ENCODE data around the gene LAPTM5.

DNA sequence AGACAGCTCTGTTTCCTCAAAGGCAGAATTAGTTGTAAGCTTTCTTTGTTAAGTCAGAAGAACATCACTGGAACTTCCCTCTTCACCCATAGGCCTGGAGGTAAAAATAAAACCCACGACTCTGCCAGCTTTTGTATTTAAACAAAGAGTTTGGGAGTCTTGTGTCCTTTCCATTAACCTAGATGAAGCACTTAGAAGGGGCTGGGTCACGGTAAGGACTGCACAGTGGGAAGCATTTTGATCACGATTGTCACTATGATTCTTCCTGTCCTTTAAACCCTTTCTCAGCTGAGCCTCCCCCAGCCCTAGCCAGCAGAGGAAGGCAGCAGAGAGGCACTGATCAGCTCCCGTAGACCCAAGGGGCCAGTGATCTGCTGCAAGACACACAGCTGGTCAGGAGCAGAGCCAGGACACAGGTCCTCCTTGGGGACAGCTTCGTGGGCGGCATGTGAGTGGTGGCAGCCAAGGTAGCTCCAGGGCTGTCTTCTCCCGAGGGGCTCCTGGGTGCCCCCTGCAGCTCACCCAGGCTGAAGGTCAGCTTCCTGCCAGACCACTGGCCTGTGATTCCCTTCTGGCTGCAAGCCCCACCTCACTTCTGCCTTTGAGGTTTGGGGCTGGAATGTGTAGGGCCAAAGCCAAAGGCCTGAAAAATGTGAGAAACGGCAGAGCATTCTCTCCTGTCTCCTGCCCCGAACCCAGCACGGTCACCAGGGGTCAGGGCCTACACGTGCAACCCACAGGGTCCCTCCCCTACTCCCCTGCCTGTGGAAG lies 4.0 kb upstream of the LAPTM5 start:
- TF ChIP-seq ZNF514 (tag by site-specific recombination; IDR thresholded peaks at IDR 0.05) (no peak), HOXA7 (CRISPR knock-in tag; IDR thresholded peaks at IDR 0.05; ENCODE audit: borderline replicate concordance) (no peak), ZNF37A (tag by site-specific recombination; IDR thresholded peaks at IDR 0.05) (no peak)
- TF ChIP-seq, protein P1, sequence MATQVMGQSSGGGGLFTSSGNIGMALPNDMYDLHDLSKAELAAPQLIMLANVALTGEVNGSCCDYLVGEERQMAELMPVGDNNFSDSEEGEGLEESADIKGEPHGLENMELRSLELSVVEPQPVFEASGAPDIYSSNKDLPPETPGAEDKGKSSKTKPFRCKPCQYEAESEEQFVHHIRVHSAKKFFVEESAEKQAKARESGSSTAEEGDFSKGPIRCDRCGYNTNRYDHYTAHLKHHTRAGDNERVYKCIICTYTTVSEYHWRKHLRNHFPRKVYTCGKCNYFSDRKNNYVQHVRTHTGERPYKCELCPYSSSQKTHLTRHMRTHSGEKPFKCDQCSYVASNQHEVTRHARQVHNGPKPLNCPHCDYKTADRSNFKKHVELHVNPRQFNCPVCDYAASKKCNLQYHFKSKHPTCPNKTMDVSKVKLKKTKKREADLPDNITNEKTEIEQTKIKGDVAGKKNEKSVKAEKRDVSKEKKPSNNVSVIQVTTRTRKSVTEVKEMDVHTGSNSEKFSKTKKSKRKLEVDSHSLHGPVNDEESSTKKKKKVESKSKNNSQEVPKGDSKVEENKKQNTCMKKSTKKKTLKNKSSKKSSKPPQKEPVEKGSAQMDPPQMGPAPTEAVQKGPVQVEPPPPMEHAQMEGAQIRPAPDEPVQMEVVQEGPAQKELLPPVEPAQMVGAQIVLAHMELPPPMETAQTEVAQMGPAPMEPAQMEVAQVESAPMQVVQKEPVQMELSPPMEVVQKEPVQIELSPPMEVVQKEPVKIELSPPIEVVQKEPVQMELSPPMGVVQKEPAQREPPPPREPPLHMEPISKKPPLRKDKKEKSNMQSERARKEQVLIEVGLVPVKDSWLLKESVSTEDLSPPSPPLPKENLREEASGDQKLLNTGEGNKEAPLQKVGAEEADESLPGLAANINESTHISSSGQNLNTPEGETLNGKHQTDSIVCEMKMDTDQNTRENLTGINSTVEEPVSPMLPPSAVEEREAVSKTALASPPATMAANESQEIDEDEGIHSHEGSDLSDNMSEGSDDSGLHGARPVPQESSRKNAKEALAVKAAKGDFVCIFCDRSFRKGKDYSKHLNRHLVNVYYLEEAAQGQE (tag by site-specific recombination; IDR thresholded peaks at IDR 0.05): no peak
- TF ChIP-seq, protein P2, sequence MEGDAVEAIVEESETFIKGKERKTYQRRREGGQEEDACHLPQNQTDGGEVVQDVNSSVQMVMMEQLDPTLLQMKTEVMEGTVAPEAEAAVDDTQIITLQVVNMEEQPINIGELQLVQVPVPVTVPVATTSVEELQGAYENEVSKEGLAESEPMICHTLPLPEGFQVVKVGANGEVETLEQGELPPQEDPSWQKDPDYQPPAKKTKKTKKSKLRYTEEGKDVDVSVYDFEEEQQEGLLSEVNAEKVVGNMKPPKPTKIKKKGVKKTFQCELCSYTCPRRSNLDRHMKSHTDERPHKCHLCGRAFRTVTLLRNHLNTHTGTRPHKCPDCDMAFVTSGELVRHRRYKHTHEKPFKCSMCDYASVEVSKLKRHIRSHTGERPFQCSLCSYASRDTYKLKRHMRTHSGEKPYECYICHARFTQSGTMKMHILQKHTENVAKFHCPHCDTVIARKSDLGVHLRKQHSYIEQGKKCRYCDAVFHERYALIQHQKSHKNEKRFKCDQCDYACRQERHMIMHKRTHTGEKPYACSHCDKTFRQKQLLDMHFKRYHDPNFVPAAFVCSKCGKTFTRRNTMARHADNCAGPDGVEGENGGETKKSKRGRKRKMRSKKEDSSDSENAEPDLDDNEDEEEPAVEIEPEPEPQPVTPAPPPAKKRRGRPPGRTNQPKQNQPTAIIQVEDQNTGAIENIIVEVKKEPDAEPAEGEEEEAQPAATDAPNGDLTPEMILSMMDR (tag by site-specific recombination; IDR thresholded peaks at IDR 0.05): no peak
- TF ChIP-seq, protein P3, sequence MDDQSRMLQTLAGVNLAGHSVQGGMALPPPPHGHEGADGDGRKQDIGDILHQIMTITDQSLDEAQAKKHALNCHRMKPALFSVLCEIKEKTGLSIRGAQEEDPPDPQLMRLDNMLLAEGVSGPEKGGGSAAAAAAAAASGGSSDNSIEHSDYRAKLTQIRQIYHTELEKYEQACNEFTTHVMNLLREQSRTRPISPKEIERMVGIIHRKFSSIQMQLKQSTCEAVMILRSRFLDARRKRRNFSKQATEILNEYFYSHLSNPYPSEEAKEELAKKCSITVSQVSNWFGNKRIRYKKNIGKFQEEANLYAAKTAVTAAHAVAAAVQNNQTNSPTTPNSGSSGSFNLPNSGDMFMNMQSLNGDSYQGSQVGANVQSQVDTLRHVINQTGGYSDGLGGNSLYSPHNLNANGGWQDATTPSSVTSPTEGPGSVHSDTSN (CRISPR knock-in tag; IDR thresholded peaks at IDR 0.05): no peak
- TF ChIP-seq, protein P4, sequence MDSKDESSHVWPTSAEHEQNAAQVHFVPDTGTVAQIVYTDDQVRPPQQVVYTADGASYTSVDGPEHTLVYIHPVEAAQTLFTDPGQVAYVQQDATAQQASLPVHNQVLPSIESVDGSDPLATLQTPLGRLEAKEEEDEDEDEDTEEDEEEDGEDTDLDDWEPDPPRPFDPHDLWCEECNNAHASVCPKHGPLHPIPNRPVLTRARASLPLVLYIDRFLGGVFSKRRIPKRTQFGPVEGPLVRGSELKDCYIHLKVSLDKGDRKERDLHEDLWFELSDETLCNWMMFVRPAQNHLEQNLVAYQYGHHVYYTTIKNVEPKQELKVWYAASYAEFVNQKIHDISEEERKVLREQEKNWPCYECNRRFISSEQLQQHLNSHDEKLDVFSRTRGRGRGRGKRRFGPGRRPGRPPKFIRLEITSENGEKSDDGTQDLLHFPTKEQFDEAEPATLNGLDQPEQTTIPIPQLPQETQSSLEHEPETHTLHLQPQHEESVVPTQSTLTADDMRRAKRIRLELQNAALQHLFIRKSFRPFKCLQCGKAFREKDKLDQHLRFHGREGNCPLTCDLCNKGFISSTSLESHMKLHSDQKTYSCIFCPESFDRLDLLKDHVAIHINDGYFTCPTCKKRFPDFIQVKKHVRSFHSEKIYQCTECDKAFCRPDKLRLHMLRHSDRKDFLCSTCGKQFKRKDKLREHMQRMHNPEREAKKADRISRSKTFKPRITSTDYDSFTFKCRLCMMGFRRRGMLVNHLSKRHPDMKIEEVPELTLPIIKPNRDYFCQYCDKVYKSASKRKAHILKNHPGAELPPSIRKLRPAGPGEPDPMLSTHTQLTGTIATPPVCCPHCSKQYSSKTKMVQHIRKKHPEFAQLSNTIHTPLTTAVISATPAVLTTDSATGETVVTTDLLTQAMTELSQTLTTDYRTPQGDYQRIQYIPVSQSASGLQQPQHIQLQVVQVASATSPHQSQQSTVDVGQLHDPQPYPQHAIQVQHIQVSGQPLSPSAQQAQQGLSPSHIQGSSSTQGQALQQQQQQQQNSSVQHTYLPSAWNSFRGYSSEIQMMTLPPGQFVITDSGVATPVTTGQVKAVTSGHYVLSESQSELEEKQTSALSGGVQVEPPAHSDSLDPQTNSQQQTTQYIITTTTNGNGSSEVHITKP (tag by site-specific recombination; IDR thresholded peaks at IDR 0.05): no peak

All from HEK293 (cell line).